Skin epidermis (tissue), 12 donors: ENCODE measurements around the gene CROCC2.

Source experiments
- H3K27ac ChIP-seq, 21 experiments: fragments of 200-600 bp; sonication (generic) in 11 of 21; one replicate each; pipeline ENCODE4 v1.5.0; 2020; ENCODE audit warnings: mild to moderate bottlenecking in 3 of 21, inconsistent platforms in 2 of 21, moderate library complexity in 2 of 21
- H3K4me3 ChIP-seq, 7 experiments: fragments of 200-600 bp; sonication (generic) in 2 of 7; one replicate each; pipeline ENCODE4 v1.5.0; 2020; ENCODE audit warnings: inconsistent platforms in 2 of 7, mild to moderate bottlenecking in 2 of 7, moderate library complexity in 1 of 7

CROCC2 gene

DNA sequence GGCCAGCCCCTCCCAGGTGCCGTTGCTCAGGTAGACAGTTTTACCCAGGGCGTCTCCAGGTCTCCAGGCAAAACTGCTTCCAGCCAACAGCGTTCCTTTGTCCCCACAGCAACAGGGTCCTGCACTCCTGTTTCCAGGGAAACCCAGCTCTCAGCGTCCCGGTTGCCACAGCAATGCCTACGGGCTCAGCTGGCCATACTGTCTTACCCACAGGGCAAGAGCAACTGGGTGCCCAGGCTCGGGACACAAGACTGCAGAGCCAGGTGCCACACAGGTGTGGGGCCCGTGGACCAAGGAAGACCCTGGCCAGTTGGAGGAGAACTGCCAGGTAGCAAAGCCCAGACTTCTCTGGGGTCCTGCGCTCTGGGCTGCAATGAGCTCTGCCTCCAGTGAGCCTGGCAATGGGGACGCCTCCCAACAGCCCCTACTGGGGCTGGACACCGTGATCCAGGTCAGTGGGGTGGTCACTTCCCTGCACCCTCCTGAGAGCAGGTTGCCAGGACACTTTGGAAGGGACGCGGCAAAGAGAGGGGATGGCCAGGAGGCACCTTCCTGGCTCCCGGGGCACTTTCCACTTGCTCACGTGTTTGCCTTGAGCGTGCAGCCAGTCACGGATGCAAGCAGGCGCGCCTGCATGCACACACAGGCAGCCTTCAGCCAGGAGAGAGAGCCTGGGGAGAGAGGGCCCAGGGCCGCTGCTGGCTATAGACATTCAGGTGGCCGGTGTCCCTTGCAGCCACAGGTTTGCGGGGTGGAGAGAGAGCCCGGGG lies at the start of gene CROCC2:
Gene CROCC2 (plus strand): TSS at position 196 of the 770 bp plus-strand sequence. CDS start 178 bp downstream, at position 374.
- no peak within 1 kb of the TSS for H3K4me3 ChIP-seq
- H3K27ac ChIP-seq: no peak within 1 kb of the TSS

DNA sequence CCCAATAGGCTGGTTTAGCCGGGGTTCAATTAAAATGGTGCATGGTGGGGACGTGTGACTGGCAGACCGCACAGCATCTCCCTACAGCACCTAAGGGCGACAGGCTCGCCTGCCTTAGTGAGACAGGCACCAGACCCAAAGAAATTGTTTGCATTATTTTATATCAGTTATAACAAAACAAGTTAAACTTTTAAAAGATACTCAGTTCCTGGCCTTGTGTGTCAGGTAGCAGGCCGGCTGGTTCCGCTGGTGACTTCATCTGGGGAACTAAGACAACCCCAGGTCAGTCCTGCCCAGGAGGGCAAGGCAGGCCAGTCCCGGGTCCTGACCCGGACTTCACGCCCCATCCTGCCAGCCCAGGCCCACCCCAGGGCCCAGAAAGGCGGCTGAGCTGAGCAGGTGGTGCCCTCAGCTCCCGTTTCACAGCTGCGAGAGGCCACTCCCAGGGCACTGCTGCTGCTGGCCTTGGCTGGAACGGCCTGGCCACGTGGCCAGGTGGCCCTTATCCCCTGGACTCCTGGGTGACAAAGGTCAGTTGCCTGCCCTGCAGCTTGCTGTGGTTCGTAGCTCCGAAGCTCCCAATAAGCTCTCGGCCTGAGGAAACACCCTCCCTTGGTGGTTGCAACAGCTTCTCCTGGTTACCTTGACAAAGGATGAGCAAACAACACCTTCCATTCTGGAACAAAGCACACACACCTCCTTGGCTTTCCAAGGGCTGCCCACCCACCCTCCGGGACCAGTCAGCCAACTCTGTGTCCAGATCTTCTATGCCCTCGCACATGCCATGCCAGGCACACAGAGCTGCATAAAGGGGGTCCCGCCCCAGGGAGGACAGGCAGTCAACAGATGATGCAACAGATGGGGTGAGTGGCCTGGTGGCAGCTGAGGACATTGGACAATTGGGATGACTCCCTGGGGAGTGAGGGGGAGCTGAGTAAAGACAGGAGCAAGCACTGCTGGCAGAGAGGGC lies 48.8 kb upstream of the CROCC2 start:
- H3K4me3 ChIP-seq: no peak overlapping the region
- no peak overlapping the region for H3K27ac ChIP-seq

DNA sequence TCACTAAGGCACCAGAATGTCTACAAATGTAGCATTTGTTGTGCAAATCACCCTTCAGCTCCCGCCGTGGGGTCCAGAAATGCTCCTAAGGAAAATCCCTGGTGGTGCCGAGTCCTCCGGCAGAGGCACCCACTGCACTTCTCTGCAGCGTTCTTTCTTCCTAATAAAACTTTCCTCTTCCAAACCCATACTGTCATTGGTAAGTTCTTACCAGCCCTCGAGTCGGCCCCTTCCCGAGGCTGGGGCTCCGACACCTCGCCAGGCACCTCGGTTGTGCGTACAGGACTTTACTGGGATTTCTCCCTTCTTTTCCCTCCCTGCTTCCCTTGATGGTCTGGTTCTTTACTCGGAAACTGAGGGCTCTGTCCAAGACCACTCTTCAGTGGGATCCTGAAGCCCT lies 47.8 kb upstream of the CROCC2 start:
- no peak overlapping the region for H3K4me3 ChIP-seq
- H3K27ac ChIP-seq: no peak overlapping the region

DNA sequence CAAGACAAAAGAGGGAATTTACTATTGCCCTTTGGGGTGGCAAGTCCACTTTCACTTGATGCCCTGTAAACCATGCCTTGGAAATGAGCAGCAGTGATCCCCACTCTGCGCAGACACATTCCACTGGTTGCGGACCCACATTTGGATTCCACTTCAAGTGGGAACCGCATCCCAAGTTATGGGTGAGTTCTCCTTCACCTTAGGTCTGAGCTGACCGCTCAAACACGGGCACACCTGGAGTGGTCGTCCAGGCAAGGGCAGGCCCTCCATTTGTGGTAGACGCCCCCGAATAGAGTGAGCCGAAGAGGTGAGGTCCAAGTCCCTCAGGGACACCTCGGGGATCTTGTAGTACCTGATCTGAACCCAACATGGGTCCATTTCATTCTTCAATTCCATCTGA lies 47.3 kb upstream of the CROCC2 start:
- no peak overlapping the region for H3K27ac ChIP-seq
- no peak overlapping the region for H3K4me3 ChIP-seq

DNA sequence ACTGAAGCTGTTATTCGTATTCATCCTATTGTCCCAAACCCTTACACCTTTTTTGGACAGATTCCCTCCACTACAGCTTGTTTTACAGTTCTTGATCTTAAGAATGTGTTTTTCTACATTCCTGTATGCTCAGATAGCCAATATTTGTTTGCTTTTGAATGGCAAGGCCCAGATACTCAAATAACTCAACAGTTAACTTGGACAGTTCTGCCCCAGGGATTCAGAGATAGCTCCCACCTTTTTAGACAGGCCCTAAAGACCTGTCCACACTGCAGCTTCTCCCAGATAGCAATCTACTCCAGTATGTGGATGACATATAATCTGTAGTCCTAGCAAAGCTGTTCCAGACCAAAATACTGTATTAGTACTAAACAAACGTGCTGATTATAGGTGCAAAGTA lies 44.6 kb upstream of the CROCC2 start:
- Histone ChIP-seq H3K4me3 (no peak overlapping the region), H3K27ac (no peak overlapping the region)

DNA sequence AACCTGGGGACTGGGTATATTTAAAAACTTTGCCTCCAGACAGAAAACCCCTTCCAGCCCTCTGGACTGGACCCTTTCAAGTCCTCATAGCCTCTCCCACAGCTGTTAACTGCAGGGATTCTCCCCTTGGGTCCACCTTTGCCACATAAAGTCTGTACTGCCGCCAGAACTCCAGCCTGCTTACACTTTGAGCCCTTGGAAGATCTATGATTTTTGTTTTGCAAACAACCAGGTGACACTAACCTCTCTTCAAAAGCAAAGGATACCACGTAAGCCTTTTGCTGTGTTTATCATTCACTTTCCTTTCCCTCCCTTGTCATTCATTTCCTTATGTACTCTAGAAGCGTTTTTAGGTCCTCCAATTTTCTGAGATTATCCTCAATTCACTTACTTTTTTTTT lies 41.7 kb upstream of the CROCC2 start:
- Histone ChIP-seq H3K27ac (no peak overlapping the region), H3K4me3 (no peak overlapping the region)

DNA sequence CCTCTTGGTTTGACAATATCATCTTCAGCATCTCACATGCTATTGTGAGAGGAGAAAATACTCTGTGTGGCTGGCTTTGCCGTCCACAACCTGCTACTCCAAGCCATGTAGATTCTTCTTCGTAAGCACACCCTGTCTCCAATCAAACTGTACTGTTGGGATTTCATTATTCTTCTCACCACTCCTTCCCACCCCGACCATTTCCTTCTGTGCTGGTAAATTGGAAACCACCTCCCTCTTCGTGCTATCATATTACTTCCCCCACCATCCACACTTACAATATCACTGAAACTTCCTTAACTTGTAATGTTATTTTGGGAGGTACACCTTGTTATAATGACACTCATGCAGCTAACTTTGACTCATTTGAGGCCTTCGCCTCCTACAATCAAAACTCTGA lies 40.7 kb upstream of the CROCC2 start:
- Histone ChIP-seq H3K4me3 (no peak overlapping the region), H3K27ac (no peak overlapping the region)

DNA sequence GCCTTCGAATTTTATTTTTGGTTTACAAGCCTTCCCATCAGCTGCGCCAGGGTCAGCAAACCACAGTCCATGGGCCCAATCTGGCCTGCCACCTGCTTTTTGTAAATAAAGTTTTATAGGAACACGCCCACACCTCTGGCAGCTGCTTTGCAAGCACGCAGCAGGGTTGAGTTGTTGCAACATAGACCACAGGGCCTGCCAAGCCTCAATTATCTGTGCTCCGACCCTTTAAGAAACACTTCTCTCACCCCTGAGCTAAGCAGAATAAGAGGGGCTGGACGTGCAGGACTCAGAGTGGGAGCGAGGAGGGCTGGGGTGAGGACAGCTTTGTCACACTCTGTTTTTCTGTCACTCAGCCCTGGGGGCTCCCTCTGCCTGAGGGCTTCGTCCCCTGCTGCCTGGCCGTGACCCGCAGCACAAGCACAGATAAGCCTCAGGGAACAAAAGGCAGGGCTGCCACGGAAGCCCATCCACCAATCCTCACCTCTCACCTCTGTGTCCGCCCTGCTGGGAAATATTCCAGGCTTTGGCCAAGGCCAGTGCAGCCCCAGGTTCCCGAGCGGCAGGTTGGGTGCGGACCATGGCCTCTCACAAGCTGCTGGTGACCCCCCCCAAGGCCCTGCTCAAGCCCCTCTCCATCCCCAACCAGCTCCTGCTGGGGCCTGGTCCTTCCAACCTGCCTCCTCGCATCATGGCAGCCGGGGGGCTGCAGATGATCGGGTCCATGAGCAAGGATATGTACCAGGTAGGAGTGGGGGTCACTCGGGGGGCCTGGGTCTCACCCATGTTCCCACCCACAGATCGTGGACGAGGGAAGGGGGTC lies 37.6 kb upstream of the CROCC2 start, which contains the start of gene AGXT:
Gene AGXT (plus strand): TSS at position 539 of the 823 bp plus-strand sequence. CDS start 42 bp downstream, at position 581.
- no peak within 1 kb of the TSS for H3K27ac ChIP-seq

DNA sequence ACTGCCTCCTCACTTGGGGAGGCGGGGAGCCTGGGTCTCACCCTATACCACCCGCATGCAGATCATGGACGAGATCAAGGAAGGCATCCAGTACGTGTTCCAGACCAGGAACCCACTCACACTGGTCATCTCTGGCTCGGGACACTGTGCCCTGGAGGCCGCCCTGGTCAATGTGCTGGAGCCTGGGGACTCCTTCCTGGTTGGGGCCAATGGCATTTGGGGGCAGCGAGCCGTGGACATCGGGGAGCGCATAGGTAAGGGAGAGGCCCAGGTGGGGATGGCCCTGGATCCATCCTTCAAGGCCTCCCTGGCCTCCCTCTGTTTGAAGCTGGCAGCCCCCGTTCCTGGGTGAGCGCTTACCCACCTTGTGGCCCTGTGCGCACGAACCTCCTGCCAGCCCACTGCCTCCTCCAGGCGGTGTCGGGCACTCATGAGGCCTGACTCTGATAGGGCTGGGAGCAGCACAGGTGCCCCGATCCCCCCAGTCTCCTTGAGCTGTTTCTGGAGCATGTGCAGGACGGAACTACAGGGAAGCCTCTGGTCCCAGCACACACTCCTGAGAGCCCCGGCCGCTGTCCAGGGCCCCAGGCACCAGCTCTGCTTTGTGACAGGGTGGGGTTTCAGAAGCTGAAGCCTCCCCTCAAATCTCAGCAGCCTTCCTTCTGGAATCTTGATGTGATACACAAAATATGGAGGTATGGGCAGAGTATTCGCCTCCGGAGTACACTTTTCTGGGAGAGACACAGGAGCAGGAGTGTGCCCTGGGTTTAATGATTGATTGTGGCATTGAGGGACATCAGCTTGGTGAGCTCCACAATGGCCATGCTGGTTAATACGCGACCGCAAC lies 36.8 kb upstream of the CROCC2 start:
- Histone ChIP-seq H3K4me3 (no peak overlapping the region), H3K27ac (no peak overlapping the region)

More for the DNA sequence above, 37.6 kb upstream of the CROCC2 start, which contains the start of gene AGXT:
- no peak within 1 kb of the TSS for H3K4me3 ChIP-seq

DNA sequence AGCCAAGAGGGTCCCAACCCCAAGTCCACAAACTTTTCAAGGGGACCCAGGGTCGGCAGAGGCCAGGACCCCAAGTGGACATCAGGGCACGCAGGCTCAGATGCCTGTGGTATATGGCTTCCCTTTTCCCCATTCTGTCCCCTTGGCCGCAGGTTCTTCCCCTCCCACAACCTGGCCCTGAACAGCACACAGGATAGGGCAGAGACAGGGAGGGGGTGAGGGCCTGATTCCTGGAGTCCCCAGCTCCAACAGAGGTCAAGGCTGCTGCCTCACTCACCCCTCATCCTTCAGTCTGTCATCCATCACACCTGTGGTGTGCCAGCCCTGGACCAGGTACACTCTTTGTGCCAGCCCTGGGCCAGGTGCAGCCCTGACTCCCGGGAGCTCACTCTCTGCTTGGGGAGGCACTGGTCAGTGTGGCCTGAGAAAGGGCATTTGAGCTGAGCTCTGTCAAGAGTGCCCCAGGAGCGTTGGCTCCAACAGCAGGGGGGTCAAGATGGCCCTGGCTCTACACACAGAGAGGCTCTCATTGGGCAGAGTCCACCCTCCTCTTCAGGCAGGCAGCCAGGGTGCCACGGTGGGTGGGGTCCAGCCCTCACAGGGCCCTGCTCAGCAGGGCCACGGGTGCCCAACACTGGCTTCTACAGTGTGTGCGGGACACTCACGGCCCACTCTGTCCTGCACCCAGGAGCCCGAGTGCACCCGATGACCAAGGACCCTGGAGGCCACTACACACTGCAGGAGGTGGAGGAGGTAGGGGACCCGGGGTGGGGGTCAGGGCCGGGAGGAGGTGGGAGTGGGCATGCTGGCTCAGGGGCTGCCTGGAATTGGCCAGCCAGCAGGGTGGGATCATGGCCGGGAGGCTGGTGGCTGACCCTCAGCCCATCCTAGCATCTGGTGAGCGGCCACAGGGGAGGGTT lies 35.9 kb upstream of the CROCC2 start:
- Histone ChIP-seq H3K27ac (no peak overlapping the region), H3K4me3 (no peak overlapping the region)

DNA sequence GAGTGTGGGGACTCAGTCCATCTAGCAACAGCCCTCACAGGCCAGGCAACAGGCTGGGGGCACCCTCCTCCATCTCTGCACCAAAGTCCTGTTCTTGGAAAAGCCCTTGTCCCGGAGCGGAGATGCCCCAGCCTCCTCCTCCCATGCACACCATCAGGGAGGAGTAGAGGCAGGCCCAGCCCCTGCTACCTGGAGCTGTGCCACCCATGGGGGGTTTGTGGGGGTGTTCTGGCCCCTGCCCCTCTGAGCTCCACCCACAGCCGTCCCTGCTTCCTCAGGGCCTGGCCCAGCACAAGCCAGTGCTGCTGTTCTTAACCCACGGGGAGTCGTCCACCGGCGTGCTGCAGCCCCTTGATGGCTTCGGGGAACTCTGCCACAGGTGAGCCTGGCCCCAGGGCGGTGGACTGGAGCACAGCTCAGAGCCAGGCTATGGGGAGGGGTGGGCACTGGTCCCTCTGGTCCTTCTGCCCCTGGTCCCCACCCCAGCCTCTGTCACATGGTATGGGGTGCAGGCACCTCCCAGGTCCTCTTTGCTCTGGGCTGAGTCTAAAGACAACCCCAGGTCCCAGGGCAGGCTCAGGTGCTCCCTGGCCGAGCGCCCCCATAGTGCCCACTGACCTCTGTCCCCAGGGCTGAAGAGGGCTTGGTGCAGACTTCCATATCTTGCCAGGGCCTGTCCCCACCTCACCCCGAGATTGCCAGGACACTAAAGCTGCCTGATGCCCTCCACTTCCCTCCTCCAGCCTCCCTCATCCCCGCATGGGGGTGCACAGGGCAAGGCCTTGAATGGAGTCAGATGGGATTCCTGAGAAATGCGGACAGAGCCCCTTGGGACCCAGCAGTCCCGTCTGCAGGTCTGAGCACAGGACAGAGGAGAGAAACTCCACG lies 34.8 kb upstream of the CROCC2 start:
- no peak overlapping the region for H3K4me3 ChIP-seq
- H3K27ac ChIP-seq: no peak overlapping the region

DNA sequence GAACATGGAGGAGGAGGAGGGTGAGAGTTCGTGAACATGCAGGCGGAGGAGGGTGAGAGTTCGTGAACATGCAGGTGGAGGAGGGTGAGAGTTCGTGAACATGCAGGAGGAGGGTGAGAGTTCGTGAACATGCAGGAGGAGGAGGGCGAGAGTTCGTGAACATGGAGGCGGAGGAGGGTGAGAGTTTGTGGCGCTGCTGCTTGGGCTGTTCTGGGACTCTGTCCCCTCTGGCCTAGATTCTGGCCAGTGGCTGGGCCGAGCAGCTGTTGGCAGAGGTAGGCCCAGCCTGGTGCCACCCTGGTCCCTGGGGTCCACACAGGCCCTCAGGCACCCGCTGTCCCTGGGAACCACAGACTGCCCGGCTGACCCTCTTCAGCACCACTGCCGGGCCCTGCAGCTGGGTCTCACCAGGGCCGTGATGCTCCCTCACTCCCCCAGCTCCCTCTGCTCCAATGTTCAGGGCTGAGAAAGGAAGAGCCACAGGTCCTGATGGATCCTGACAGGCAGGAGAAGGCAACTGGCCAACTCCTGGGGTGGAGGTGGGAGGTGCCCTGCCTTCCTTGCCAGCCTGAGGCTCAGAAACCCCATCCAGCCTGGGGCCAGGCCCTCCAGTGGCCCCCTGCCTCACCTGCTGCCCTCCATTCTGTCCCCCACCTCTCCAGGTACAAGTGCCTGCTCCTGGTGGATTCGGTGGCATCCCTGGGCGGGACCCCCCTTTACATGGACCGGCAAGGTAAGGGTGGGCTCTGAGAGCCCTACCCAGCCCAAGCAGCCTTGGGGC lies 33.6 kb upstream of the CROCC2 start:
- Histone ChIP-seq H3K27ac (no peak overlapping the region), H3K4me3 (no peak overlapping the region)

DNA sequence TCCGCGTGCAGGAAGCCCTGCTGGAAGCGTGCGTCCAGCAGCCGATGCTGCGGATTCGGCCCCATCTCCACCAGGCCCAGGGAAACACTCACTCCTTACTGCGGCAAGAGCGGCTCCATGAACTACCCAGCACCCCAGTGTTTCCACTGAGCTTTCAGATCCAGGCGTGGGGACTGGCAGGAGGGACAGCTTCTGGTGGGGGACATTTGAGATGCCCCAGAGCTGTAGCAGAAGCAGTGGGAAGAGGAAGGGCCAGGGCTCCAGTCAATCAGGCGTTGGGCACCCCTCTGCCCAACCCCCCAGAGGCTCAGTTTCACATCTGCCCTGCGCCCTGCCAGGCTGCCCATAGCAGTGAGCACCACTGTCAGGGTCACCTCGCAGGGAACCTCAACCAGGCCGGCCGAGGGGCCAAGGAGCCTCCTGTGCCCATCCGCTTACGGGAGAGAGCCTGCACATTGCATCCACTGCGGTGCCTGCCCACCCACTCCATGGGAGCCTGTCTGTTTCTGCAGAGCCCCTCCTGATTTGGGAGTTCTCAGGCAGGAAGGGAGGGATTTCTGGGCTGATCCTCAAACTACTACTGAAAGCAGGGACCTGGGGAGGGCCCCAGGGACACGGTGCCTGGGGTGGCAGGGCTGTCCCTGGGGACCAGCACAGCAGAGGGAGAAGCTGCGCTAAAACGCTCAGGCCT lies 32.9 kb upstream of the CROCC2 start:
- Histone ChIP-seq H3K4me3 (no peak overlapping the region), H3K27ac (no peak overlapping the region)

DNA sequence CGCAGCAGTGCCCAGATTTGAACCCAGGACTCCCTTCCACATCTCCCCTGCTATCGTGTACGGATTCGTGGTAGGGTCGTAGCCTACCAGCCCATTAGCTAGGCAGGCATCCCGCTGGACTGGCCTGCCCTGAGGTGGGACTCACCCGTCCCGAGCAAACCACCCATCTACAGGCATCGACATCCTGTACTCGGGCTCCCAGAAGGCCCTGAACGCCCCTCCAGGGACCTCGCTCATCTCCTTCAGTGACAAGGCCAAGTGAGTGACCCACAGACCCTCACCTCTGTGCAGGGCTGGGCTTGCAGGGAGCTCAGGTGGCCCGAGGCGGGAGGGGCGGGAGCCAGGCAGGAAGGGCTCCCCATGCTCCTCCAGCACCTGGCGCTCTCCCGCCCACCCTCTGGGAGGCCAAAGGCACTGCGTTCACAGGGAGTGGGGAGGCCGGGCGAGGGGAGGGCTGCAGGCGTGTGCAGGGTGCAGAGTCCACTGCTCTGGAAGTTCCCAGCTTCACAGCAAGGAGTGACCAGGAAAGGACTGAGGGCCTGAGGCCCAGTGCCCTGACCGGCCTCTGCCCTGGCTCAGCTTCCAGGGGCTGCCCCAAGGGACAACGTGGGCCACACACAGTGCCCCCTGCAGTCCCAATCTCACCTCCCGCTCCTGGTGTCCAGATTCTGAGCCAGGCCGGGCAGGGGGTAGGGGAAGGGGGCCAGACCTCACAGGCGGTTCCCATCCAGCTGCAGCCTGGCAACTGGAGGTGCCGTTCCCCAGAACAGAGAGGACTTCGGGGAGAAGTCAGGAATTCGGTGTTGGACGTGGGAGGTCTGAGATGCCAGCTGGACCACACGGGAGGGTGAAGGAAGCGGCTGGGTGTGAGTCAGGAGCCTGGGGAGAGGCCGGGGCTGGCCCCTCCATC lies 32.1 kb upstream of the CROCC2 start:
- no peak overlapping the region for H3K4me3 ChIP-seq
- no peak overlapping the region for H3K27ac ChIP-seq
